PC-3 (cell line): ENCODE measurements around the gene CACNG5. TPM values are rescaled to one million over a fixed set of nuclear protein-coding genes. Genes with fewer than 3 reads are reported as not detected.

ENCODE experiments used
- ATAC-seq: fragments of 200-7000 bp; cut with Tn5 transposase; 2 replicates; pipeline ENCODE4 v1.9.1; 2020; ENCODE audit warnings: mild to moderate bottlenecking, moderate library complexity
- BruUV-seq: library from RNA; stranded (reverse); fragments of 400-500 nt; replicated peaks from 2 replicates; lab custom pipeline; 2021; lab: Mats Ljungman, UMichigan
- CTCF ChIA-PET: fragments of 300-600 bp; sonication (Branson Sonifier 250); formaldehyde crosslinking; loops from one replicate; lab custom pipeline; 2022; ENCODE audit warnings: antibody characterized with exemption; lab: Charles Lee
- POLR2A ChIA-PET: fragments of 300-600 bp; sonication (Branson Sonifier 250); formaldehyde crosslinking; loops from one replicate; lab custom pipeline; 2022; ENCODE audit warnings: antibody characterized with exemption; ENCODE audit not compliant: unreplicated experiment; lab: Charles Lee
- DNase-seq: peaks from one replicate; pipeline ENCODE4 v3.0.0-alpha.2; 2015
- H2AFZ ChIP-seq: fragments of 300-600 bp; sonication (generic); 2 replicates; pipeline ENCODE4 v1.6.0; 2016; ENCODE audit warnings: antibody characterized with exemption, low read length
- H3F3A ChIP-seq: fragments of 300-600 bp; sonication (generic); one replicate; pipeline ENCODE4 v1.6.0; 2017; ENCODE audit warnings: antibody characterized with exemption, low read length, control low read depth, mild to moderate bottlenecking; ENCODE audit not compliant: unreplicated experiment
- H3K27ac ChIP-seq: fragments of 300-600 bp; sonication (generic); 2 replicates; pipeline ENCODE4 v1.5.1; 2016; ENCODE audit warnings: mild to moderate bottlenecking, low read length
- H3K27me3 ChIP-seq: fragments of 300-600 bp; sonication (generic); 2 replicates; pipeline ENCODE4 v1.6.1; 2016; ENCODE audit warnings: low read length, mixed read lengths
- H3K36me3 ChIP-seq: fragments of 300-600 bp; sonication (generic); 2 replicates; pipeline ENCODE4 v1.6.1; 2016; ENCODE audit warnings: low read depth, mixed run types, low read length, mixed read lengths
- H3K4me1 ChIP-seq: fragments of 300-600 bp; sonication (generic); 2 replicates; pipeline ENCODE4 v1.5.1; 2016; ENCODE audit warnings: low read length; ENCODE audit not compliant: insufficient read depth
- H3K4me2 ChIP-seq: fragments of 300-600 bp; sonication (generic); 2 replicates; pipeline ENCODE4 v1.6.0; 2016; ENCODE audit warnings: low read length
- H3K4me3 ChIP-seq: fragments of 300-600 bp; sonication (generic); 2 replicates; pipeline ENCODE4 v1.5.1; 2016; ENCODE audit warnings: mild to moderate bottlenecking, low read length, mixed read lengths
- H3K79me2 ChIP-seq: fragments of 300-600 bp; sonication (generic); 2 replicates; pipeline ENCODE4 v1.6.1; 2017; ENCODE audit warnings: low read length, mixed read lengths
- H3K9ac ChIP-seq: fragments of 300-600 bp; sonication (generic); 2 replicates; pipeline ENCODE4 v1.6.0; 2016; ENCODE audit warnings: mild to moderate bottlenecking, low read length
- H3K9me2 ChIP-seq: fragments of 300-600 bp; sonication (generic); replicated peaks from 2 replicates; pipeline ENCODE4 v1.6.1; 2016; ENCODE audit warnings: mixed run types, low read length, mixed read lengths
- H3K9me3 ChIP-seq: fragments of 300-600 bp; sonication (generic); 2 replicates; pipeline ENCODE4 v1.6.1; 2016; ENCODE audit warnings: low read length, mixed read lengths
- H4K20me1 ChIP-seq: fragments of 300-600 bp; sonication (generic); 2 replicates; pipeline ENCODE4 v1.6.1; 2016; ENCODE audit warnings: low read length, mixed read lengths
- CTCF ChIP-seq: fragments of 300-600 bp; sonication (generic); conservative IDR thresholded peaks from 2 replicates; pipeline ENCODE4 v1.5.1; 2017; ENCODE audit warnings: antibody characterized with exemption, low read depth, mild to moderate bottlenecking, low read length
- EZH2 ChIP-seq: fragments of 300-600 bp; sonication (generic); IDR thresholded peaks from one replicate; pipeline ENCODE4 v1.6.1; 2017; ENCODE audit warnings: antibody characterized with exemption, mild to moderate bottlenecking, low read length; ENCODE audit not compliant: unreplicated experiment
- EZH2phosphoT487 ChIP-seq: fragments of 300-600 bp; sonication (generic); IDR thresholded peaks from 2 replicates; pipeline ENCODE4 v1.6.1; 2018; ENCODE audit warnings: mild to moderate bottlenecking, antibody characterized with exemption, low read length, borderline replicate concordance
- intact Hi-C: fragments of 100-400 bp; cut with micrococcal nuclease; formaldehyde crosslinking; loops from 2 replicates; pipeline ENCODE4 v1.9.0; 2023
- total RNA-seq: library from RNA; depleted of rRNA; stranded (reverse); fragments of >200 nt; gene quantifications from 2 replicates; pipeline ENCODE4 v1.2.3, GENCODE V29; 2014

Gene CACNG5
- total RNA-seq, 1 experiment from 2014 or later, result not detected

DNA sequence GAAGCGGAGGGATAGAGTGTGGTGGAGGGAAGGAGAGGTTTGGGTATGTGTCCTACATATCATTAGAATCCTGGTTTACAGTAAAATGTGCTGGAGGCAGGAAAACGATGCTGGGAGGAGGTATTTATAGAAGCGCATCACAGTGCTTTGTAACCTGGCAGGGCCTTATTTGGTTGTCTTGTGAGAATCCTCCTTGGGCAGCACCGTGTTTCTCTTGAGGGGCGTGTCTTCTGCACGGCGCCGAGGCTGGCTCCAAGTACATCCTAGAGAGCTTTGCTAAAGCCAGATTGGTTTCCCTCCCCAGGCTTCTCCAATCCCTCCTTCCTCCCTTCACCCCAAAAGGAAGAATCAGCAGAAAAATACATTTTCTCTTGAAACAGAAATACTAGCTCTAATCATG, 24.4 kb downstream of the CACNG5 start:
- ChIA-PET POLR2A (no interaction called here), CTCF (no interaction called here)
- Histone ChIP-seq H3K4me3 (no peak overlapping the region), H3K9me2 (no peaks in the 10 kb centered on the region), H3K36me3 (no peaks in the 10 kb centered on the region), H3K9me3 (no peaks in the 10 kb centered on the region), H3K4me1 (no peaks in the 10 kb centered on the region), H3K79me2 (no peaks in the 10 kb centered on the region), H3K27me3 (peaks cover 48% of the 10 kb centered on the region), H3F3A (no peaks in the 10 kb centered on the region), H3K27ac (no peak overlapping the region), H4K20me1 (no peaks in the 10 kb centered on the region), H3K9ac (no peak overlapping the region), H3K4me2 (no peak overlapping the region), H2AFZ (no peak overlapping the region)
- DNase-seq (no peak), ATAC-seq (no peak)
- no TSS peak for BruUV-seq
- TF ChIP-seq CTCF (no peak), EZH2 (no peak), EZH2phosphoT487 (no peak)
- intact Hi-C loops, result no loop called here

- POLR2A ChIA-PET, result no interaction called here
- no TSS peak for BruUV-seq
Measured at GRCh38 chr17:66860204-66860603, 25.3 kb downstream of the CACNG5 start.

More at GRCh38 chr17:66860204-66860603, 25.3 kb downstream of the CACNG5 start:
- Histone ChIP-seq H3K27ac (no peak overlapping the region), H3F3A (no peaks in the 10 kb centered on the region), H3K4me3 (no peak overlapping the region), H4K20me1 (no peaks in the 10 kb centered on the region), H3K27me3 (peaks cover 54% of the 10 kb centered on the region), H2AFZ (no peak overlapping the region), H3K79me2 (no peaks in the 10 kb centered on the region), H3K4me2 (no peak overlapping the region), H3K9ac (no peak overlapping the region), H3K4me1 (no peaks in the 10 kb centered on the region), H3K9me3 (no peaks in the 10 kb centered on the region), H3K36me3 (no peaks in the 10 kb centered on the region), H3K9me2 (no peaks in the 10 kb centered on the region)
- ATAC-seq, result no peak
- CTCF ChIA-PET, result no interaction called here
- intact Hi-C loops, result no loop called here
- DNase-seq, result no peak
- no peak for TF ChIP-seq EZH2
- no peak for TF ChIP-seq CTCF
- TF ChIP-seq EZH2phosphoT487, result no peak
